Peyer's patch (tissue), 4 donors: ENCODE results near the gene DHRS2. TPM values are rescaled to one million over a fixed set of nuclear protein-coding genes. Genes with fewer than 3 reads are reported as not detected.

ENCODE experiments used
- DNase-seq, 3 donors: peaks; one replicate each; pipeline ENCODE4 v3.0.0-alpha.2; 2017 to 2019
- H3K27ac ChIP-seq, 4 donors: fragments of 200-600 bp; sonication (generic); one replicate each; pipeline ENCODE4 v1.5.1; 2016 to 2019
- H3K27me3 ChIP-seq, 2 donors: fragments of 200-600 bp; sonication (generic); one replicate each; pipeline ENCODE4 v1.5.1; 2019
- H3K36me3 ChIP-seq, 3 donors: fragments of 200-600 bp; sonication (generic); one replicate each; pipeline ENCODE4 v1.5.1; 2016 to 2019
- H3K4me1 ChIP-seq, 4 donors: fragments of 200-600 bp; sonication (generic); one replicate each; pipeline ENCODE4 v1.5.1; 2016 to 2019
- H3K4me3 ChIP-seq, 4 donors: fragments of 200-600 bp; sonication (generic); 1 replicate in 3 of 4; 2 replicates in 1 of 4; pipeline ENCODE4 v1.5.1; 2016 to 2019; ENCODE audit warnings: mild to moderate bottlenecking in 1 of 4
- H3K9me3 ChIP-seq, 4 donors: fragments of 200-600 bp; sonication (generic); one replicate each; pipeline ENCODE4 v1.5.1; 2016 to 2019; ENCODE audit warnings: mild to moderate bottlenecking in 1 of 4
- CTCF ChIP-seq, 6 experiments: fragments of 450-650 bp in 4 of 6; fragments of 200-600 bp in 2 of 6; sonication (generic) in 1 of 6; IDR thresholded peaks; one replicate each; pipeline ENCODE4 v1.5.1; 2017 to 2019; ENCODE audit warnings: antibody characterized with exemption in 6 of 6, mild to moderate bottlenecking in 3 of 6, moderate library complexity in 1 of 6
- POLR2A ChIP-seq, 2 donors: fragments of 450-650 bp; IDR thresholded peaks; one replicate each; pipeline ENCODE4 v1.5.1; 2017; ENCODE audit warnings: antibody characterized with exemption in 2 of 2, mild to moderate bottlenecking in 2 of 2, moderate library complexity in 2 of 2
- total RNA-seq, 4 donors: library from RNA; depleted of rRNA; stranded (reverse); fragments of >200 nt; gene quantifications; one replicate each; pipeline ENCODE4 v1.1.0, GENCODE V29; 2016

DHRS2 gene
- total RNA-seq, 4 donors from 2014 or later: not detected

- Histone ChIP-seq H3K36me3 (no peaks in the 10 kb centered on the region), H3K27ac (no peak overlapping the region), H3K4me1 (no peaks in the 10 kb centered on the region), H3K27me3 (no peaks in the 10 kb centered on the region), H3K4me3 (no peak overlapping the region), H3K9me3 (peaks cover 0 to 6% (median 0%) of the 10 kb centered on the region in 4 donors)
- no peak for TF ChIP-seq CTCF (IDR thresholded peaks at IDR 0.05)
- no peak for DNase-seq
Observed at GRCh38 chr14:23638414-23639047, 2.4 kb downstream of the DHRS2 start.

- H3K4me1 ChIP-seq: no peaks in the 10 kb centered on the region
- no peak for DNase-seq
- H3K9me3 ChIP-seq: peaks cover 0 to 6% (median 0%) of the 10 kb centered on the region in 4 donors
- no peak overlapping the region for H3K27ac ChIP-seq
- no peaks in the 10 kb centered on the region for H3K36me3 ChIP-seq
- TF ChIP-seq CTCF (IDR thresholded peaks at IDR 0.05) (no peak), POLR2A (IDR thresholded peaks at IDR 0.05) (no peak)
- no peaks in the 10 kb centered on the region for H3K27me3 ChIP-seq
- no peak overlapping the region for H3K4me3 ChIP-seq
Observed at GRCh38 chr14:23639048-23639890, 3.1 kb downstream of the DHRS2 start.

GRCh38 chr14:23639891-23640523 is 3.8 kb downstream of the DHRS2 start:
- Histone ChIP-seq H3K36me3 (no peaks in the 10 kb centered on the region), H3K4me1 (no peaks in the 10 kb centered on the region), H3K27me3 (no peaks in the 10 kb centered on the region), H3K4me3 (no peak overlapping the region), H3K27ac (no peak overlapping the region), H3K9me3 (peaks cover 0 to 6% (median 0%) of the 10 kb centered on the region in 4 donors)
- no peak for DNase-seq
- TF ChIP-seq CTCF (IDR thresholded peaks at IDR 0.05) (no peak), POLR2A (IDR thresholded peaks at IDR 0.05) (no peak)

GRCh38 chr14:23640524-23641141 is 4.5 kb downstream of the DHRS2 start:
- TF ChIP-seq CTCF (IDR thresholded peaks at IDR 0.05): no peak
- TF ChIP-seq POLR2A (IDR thresholded peaks at IDR 0.05): no peak
- H3K27ac ChIP-seq: no peak overlapping the region

GRCh38 chr14:23641180-23641914 is 5.2 kb downstream of the DHRS2 start:
- TF ChIP-seq CTCF (IDR thresholded peaks at IDR 0.05): no peak
- no peaks in the 10 kb centered on the region for H3K4me1 ChIP-seq
- no peaks in the 10 kb centered on the region for H3K27me3 ChIP-seq
- H3K36me3 ChIP-seq: no peaks in the 10 kb centered on the region
- H3K27ac ChIP-seq: no peak overlapping the region
- H3K9me3 ChIP-seq: peaks cover 0 to under 1% (median 0%) of the 10 kb centered on the region in 4 donors
- no peak overlapping the region for H3K4me3 ChIP-seq
- DNase-seq: no peak

More at GRCh38 chr14:23640524-23641141, 4.5 kb downstream of the DHRS2 start:
- Histone ChIP-seq H3K36me3 (no peaks in the 10 kb centered on the region), H3K4me1 (no peaks in the 10 kb centered on the region), H3K27me3 (no peaks in the 10 kb centered on the region), H3K9me3 (peaks cover 0 to 6% (median 0%) of the 10 kb centered on the region in 4 donors), H3K4me3 (no peak overlapping the region)
- peak in 1 of 3 donors; percentile 17 for DNase-seq
